HG03460 (cell line): ENCODE measurements around the gene CACNA2D2.

ENCODE experiments used
- ATAC-seq: cut with Tn5 transposase; IDR thresholded peaks from one replicate; pipeline ENCODE4 v1.9.1; 2021; ENCODE audit not compliant: unreplicated experiment

Gene CACNA2D2

GRCh38 chr3:50433954-50434353, 69.5 kb downstream of the CACNA2D2 start:
- ATAC-seq = no peak

GRCh38 chr3:50430950-50431435, 72.4 kb downstream of the CACNA2D2 start:
- ATAC-seq = no peak

DNA sequence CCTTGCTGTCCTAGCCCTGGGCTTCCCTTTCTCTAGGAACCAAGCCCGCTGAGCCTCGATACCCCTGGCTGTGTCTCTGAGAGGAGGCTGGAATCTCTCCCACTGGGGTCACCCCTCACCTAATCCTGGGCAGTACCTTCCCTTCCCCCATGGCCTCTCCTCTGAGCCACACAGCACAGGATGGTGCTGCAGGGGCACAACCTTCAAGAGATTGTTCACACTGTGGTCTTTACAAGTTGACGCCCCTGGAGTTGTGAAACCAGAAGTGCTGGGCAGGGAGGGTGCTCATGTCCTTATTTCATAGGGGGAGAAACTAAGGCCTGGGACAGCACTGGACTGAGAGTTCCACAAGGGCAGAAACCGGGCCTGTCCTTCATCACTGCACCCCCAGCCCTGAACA, 73.2 kb downstream of the CACNA2D2 start:
- ATAC-seq = no peak

DNA sequence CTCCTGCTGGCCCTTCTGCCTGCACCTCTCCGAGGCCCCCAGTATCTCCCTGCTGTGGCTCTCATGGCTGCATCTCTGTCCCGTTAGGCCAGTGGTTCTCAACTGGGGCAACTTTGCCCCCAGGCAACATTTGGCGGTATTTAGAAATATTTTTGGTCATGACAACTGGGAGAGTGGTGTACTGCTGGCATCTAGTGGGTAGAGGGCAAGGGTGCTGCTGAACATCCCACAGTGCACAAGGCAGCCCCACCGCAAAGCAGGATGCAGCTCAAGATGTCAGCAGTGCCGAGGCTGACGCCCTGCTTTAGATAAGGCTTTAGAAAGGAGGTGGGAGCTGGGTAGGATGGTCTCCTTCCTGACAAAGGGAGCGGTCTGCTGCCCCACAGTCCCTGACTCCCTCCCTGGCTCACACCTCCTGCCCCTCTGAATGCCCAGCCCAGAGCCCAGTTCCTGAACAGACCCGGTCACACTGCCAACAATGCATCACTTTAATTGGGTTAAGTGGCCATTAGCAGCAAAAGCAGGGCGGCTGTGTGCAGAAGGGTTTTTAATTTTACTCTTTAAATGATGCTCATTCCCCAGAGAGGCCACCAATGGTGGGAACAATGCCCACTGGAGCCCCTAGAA, 75.3 kb downstream of the CACNA2D2 start:
- no peak for ATAC-seq

- no peak for ATAC-seq
Observed at GRCh38 chr3:50427217-50427616, 76.2 kb downstream of the CACNA2D2 start.

GRCh38 chr3:50425911-50426310, 77.5 kb downstream of the CACNA2D2 start:
- no peak for ATAC-seq

DNA sequence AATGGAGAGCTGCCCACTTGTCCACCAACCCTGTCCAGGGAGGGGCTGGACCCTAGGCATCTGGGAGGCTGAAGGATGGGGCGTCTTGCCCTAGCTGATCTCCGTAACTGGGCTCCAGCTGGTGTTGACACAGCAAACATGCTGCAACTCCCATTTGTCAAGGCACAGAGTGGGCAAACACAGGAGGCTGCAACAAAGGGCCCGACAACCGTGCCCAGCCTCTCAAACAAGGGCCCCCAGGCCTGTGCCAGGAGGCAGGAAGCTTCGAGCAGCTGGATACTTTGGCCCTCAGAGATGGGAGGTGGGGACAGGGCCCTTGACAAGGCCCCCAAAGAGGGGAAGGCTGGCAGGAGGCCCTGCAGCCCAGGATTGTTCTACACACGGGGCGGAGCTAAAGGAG, 79.9 kb downstream of the CACNA2D2 start:
- no peak for ATAC-seq

GRCh38 chr3:50422153-50422552, 81.3 kb downstream of the CACNA2D2 start:
- ATAC-seq = no peak

- ATAC-seq = no peak
Observed at GRCh38 chr3:50419595-50420370, 83.7 kb downstream of the CACNA2D2 start.

DNA sequence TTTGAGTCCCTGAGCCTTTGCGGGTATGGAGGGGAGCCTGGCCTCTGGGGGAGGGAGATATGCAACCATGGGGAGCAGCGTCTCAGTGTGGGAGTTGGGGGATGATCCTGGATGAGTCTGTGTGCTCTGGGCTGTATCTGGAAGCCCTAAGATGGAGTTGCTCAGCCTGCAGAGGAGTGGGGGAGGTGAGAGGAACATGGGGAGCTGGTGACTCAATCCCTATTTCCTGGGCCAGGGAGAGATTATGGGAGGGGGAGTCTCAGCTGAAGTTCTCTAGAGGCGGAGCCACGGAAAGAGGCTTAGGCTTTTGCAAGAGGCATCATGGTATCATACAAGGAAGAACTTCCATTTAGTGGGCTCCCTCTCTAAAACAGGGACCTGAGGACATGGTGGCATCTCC, 84.6 kb downstream of the CACNA2D2 start:
- no peak for ATAC-seq

DNA sequence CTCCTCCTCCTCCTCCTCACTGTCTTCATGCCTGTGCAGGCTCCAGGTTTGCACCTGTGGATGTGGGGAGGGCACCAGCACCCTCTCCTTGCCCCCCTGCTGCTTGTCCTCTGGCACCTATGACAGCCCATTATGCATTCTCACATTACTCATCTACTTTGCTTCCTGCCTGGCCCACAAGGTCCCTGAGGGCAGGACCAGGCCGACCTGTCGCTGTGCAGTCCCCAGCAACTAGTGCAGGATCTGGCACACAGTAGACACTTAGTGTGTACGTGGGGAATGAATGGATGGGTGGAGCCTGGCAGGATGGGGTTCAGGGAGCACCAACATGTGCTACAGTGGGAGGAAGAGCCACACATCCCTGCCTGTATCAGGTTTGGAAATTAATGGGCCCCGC, 85.8 kb downstream of the CACNA2D2 start:
- no peak for ATAC-seq

DNA sequence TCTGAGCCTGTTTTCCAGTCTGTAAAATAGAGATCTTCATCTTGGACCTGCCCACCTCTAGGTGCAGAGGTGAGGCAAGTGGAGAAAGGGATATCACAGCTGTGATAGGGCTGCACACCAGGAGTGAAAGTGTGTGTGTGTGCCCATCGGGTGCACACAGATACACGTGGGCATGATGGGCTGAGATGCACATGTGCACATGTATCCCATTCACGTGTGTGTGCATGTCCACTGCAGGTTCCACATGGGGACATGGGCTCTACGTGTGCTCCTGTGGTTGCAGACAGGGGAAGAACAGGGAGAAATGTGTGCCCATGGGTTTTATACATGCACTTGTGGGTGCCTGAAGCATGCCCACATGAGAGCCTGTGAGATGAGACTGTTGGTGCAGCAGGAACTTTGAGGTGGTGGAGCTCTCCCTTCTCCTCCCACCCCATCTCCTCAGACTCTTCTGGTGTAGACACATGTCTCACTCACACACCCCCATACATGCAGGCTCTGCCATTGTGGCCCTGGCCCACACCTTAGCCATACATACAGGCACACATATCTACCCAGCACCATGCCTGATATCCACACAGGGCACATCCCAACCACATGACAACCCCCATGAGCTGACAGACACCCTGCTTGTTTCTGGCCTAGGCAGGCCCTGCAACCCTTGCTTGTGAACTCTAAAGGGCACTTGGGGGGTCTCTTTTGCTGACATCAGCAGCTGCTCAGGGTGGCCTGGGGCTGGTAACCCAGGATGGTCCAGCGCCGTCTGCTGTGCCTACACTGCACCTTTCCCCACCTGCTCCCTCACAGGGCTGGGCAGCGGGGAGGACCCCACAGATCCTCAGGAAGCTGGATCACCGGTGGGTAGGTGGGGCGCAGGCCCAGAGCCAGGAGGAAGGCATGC, 86.4 kb downstream of the CACNA2D2 start:
- ATAC-seq = no peak

DNA sequence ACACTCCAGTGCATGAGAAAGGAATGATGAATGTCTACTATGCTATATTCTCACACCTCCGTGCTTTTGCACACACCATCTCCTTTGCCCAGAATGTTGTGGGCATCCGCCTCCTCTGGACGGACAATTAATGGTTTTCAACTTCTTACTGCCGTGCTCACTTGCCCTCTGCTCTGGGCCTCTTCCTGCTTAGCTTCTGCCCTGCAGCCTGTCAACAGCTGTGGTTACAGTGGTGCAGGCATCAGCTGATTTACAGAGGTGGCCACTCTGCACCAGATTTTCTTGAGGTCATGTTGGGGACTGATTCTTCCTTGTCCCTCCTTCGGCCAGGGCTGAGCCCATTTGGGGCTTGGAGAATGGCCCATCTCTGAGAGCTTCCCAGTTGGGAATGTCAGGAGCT, 87.6 kb downstream of the CACNA2D2 start:
- no peak for ATAC-seq

DNA sequence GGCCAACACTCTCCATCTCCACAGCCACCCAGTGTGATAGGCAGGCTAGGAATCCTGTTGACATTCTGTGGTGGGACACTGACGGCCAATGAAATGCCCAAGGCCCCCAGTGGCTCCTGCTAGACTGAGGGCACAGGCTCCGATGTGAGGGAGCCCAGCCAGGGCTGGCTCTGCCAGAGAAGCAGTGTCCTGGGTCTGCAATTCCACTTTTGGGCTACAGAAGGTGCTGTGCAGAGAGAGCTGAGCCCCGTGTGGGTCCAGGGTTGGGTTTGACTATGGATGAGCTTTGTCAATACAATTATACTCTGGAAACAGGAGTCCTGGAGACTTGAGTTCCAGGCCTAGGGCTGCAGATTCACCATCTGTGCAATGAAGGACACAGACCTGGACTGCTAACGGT, 88.4 kb downstream of the CACNA2D2 start:
- ATAC-seq = no peak

- ATAC-seq = no peak
Observed at GRCh38 chr3:50414616-50415015, 88.8 kb downstream of the CACNA2D2 start.

- no peak for ATAC-seq
Observed at GRCh38 chr3:50412231-50412754, 91.1 kb downstream of the CACNA2D2 start.

GRCh38 chr3:50411229-50411628, 92.2 kb downstream of the CACNA2D2 start:
- ATAC-seq = no peak

- ATAC-seq = no peak
Observed at GRCh38 chr3:50410608-50411139, 92.8 kb downstream of the CACNA2D2 start.

DNA sequence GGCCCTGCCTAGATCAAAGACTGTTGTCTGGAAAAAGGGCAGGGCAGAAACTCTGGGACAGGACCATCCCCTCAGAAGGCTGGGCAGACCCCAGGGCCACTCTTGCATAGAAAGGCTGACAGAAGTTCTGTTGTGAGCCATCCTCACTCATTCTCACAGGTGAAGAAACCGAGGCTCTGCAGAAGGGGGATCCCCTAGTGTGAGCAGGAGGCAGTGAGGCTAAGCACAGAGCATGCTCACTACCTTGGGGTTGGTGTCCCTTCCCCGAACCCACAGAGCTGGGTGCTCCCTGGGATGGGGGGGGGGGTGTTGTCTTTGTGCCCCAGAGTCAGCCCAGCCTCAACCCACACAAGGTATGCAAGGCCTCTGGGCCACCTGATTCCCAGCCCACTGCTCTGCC, 93.2 kb downstream of the CACNA2D2 start:
- no peak for ATAC-seq

GRCh38 chr3:50408443-50408944, 94.9 kb downstream of the CACNA2D2 start:
- no peak for ATAC-seq

DNA sequence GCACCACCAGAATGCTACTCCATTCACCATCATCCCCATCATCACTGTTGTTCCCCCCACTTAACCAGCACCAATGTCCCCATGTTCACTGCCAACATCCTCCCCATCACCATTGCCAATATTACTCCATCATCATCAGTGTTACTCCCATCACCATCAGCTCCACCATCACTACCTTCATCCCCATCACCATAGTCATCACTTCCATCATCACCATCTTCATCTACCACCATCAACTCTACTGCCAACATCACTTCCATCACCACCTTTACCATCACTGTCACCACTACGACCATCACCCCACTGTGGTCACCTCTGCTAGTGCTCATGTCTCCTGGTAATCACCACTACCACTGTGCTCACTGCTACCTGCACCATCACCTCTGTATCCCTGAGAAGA, 96.9 kb downstream of the CACNA2D2 start:
- ATAC-seq = no peak
